Measurements from ENCODE around the gene KIF27. TPM values are rescaled to one million over a fixed set of nuclear protein-coding genes. Genes with fewer than 3 reads are reported as not detected.

The KIF27 gene
- total RNA-seq, 1 donor from 2014 or later, result 5.0 TPM

DNA sequence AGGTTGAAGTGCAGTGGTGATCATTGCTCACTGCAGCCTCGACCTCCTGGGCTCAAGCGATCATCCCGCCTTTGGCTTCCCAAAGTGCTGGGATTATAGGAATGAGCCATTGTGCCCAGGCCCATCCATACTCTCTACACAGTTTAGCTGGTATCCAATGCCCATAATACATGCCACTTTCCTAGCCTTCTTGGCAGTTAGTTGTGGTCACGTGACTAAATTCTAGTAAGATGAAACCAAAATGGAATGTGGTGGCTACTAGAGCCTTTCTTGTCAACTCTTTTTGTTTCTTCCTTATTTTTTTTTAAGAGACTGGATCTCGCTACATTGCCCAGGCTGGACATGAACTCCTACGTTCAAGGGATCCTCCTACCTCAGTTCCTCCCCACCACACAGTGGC, 15.3 kb upstream of the KIF27 start:
- Histone ChIP-seq H3K36me3 (ENCODE audit: control insufficient read depth, insufficient read depth, low read length) (peaks cover 1% of the 10 kb centered on the region), H3K27me3 (ENCODE audit: control insufficient read depth, insufficient read depth, low read length) (no peaks in the 10 kb centered on the region), H3K4me3 (ENCODE audit: low read depth, low read length) (no peak overlapping the region)
- FAIRE-seq (no peak), DNase-seq (ENCODE audit: low read depth) (no peak)
- TF ChIP-seq, protein P1, sequence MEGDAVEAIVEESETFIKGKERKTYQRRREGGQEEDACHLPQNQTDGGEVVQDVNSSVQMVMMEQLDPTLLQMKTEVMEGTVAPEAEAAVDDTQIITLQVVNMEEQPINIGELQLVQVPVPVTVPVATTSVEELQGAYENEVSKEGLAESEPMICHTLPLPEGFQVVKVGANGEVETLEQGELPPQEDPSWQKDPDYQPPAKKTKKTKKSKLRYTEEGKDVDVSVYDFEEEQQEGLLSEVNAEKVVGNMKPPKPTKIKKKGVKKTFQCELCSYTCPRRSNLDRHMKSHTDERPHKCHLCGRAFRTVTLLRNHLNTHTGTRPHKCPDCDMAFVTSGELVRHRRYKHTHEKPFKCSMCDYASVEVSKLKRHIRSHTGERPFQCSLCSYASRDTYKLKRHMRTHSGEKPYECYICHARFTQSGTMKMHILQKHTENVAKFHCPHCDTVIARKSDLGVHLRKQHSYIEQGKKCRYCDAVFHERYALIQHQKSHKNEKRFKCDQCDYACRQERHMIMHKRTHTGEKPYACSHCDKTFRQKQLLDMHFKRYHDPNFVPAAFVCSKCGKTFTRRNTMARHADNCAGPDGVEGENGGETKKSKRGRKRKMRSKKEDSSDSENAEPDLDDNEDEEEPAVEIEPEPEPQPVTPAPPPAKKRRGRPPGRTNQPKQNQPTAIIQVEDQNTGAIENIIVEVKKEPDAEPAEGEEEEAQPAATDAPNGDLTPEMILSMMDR (IDR thresholded peaks at IDR 0.05; ENCODE audit: insufficient read depth, low read length, severe bottlenecking), result no peak

DNA sequence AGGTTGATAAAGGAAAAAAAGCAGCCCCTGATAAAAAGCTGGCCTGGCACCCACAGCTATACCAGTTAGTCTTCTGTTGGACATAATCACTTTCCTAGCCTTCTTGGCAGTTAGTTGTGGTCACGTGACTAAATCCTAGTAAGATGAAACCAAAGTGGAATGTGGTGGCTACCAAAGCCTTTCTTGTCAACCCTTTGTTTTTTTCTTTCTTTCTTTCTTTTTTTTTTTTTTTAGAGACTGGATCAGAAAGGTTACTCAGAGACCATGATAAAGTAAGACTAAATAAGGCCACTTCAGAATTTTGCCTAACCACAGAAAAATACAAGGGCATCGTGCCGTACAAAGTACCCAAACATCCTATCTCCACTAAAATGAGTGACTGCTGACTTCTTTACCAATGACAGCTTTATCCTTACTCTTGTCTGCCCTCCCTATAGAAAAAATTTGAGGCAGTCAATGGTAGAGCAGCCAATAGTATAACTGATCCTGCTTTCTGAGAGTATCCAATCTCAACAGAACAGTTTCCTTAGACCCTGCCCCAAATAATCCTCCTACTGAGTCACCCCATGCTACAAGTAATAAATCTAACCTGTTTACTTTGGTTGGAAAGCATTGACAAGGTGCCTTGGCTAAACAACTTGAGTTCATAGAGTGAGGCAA, 14.2 kb upstream of the KIF27 start:
- DNase-seq (ENCODE audit: low read depth), result peak; percentile 70
- TF ChIP-seq, protein P1 (IDR thresholded peaks at IDR 0.05; ENCODE audit: insufficient read depth, low read length, severe bottlenecking), result no peak
- no peak overlapping the region for H3K4me3 ChIP-seq (ENCODE audit: low read depth, low read length)
- H3K27me3 ChIP-seq (ENCODE audit: control insufficient read depth, insufficient read depth, low read length), result no peaks in the 10 kb centered on the region
- FAIRE-seq, result no peak
- no peaks in the 10 kb centered on the region for H3K36me3 ChIP-seq (ENCODE audit: control insufficient read depth, insufficient read depth, low read length)

DNA sequence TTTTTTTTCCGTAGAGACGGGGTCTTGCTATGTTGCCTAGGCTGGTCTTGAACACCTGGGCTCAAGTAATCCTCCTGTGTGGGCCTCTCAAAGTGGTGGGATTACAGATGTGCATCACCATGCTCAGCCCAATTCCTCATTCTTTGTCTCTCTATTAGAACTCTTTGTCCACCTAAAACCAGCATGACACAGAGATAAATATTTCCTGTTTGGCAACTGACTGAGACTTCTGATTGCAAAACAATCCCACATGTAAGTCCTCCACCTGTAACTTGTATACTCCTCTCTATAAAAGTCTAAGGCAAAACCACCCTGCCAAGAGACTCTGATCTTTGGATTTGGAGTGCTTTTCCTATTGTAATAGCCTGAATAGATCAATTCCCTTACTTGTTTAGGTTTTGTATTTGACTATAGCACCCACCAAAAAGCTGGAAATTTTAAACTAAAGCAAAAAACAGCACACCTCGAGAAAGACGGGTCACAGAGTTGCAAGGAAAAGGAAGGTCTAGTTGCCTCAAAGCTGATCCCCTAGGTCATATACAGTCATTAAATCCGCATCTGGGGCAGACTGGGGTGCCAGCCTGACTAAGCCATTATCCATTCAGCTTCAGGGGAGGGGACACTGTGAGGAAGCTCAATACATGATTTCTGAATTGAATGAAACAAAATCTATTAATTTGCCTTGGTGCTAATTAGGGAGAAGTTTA, 13.5 kb upstream of the KIF27 start:
- TF ChIP-seq, protein P1 (IDR thresholded peaks at IDR 0.05; ENCODE audit: insufficient read depth, low read length, severe bottlenecking), result no peak
- no peak overlapping the region for H3K4me3 ChIP-seq (ENCODE audit: low read depth, low read length)
- DNase-seq (ENCODE audit: low read depth) (peak; percentile 94), FAIRE-seq (no peak)
- H3K27me3 ChIP-seq (ENCODE audit: control insufficient read depth, insufficient read depth, low read length), result no peaks in the 10 kb centered on the region
- H3K36me3 ChIP-seq (ENCODE audit: control insufficient read depth, insufficient read depth, low read length), result no peaks in the 10 kb centered on the region

DNA sequence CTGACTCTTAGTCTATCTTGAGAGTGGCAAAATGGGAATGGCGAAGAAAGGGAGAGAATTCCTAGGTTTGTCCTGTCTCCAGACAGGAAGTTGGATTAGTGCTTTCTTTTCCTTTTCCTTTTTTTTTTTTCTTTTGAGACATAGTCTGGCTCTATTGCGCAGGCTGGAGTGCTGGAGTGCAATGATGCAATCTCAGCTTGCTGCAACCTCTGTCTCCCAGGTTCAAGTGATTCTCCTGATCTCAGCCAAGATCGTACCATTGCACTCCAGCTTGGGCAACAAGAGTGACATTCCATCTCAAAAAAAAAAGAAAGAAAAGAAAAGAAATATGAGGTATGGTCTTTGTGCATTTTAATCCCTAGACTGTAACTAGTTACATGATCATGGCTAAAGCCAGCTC, 12.6 kb upstream of the KIF27 start:
- TF ChIP-seq, protein P1 (IDR thresholded peaks at IDR 0.05; ENCODE audit: insufficient read depth, low read length, severe bottlenecking), result no peak
- no peaks in the 10 kb centered on the region for H3K27me3 ChIP-seq (ENCODE audit: control insufficient read depth, insufficient read depth, low read length)
- H3K36me3 ChIP-seq (ENCODE audit: control insufficient read depth, insufficient read depth, low read length), result no peaks in the 10 kb centered on the region
- DNase-seq (ENCODE audit: low read depth), result peak; percentile 78
- FAIRE-seq, result no peak
- no peak overlapping the region for H3K4me3 ChIP-seq (ENCODE audit: low read depth, low read length)

DNA sequence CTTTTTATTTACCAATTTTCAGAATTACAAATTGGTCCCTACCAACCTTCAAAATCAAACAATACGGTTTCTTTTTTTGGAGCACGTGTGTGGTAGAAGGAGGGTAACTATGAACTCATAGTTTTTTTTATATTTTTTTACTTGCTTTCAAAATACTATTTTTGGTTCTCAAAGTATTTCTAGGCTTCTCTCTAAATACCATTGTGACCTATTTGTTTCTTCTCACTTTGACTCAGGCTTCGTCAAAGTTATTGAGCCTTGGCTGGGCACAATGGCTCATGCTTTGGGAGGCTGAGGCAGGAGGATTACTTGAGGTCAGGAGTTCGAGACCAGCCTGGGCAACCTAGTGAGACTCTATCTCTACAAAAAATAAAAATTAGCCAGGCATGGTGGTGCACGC, 11.6 kb upstream of the KIF27 start:
- Histone ChIP-seq H3K4me3 (ENCODE audit: low read depth, low read length) (no peak overlapping the region), H3K27me3 (ENCODE audit: control insufficient read depth, insufficient read depth, low read length) (no peaks in the 10 kb centered on the region), H3K36me3 (ENCODE audit: control insufficient read depth, insufficient read depth, low read length) (no peaks in the 10 kb centered on the region)
- TF ChIP-seq, protein P1 (IDR thresholded peaks at IDR 0.05; ENCODE audit: insufficient read depth, low read length, severe bottlenecking), result no peak
- FAIRE-seq (no peak), DNase-seq (ENCODE audit: low read depth) (no peak)

Measured in bronchial epithelial cell (primary cell).